ENCODE measurements around the gene C2orf74. TPM values are rescaled to one million over a fixed set of nuclear protein-coding genes. Genes with fewer than 3 reads are reported as not detected.

C2orf74 gene
- total RNA-seq, 4 donors from 2014 or later = 27.1 to 40.3 (median 32.9) TPM

GRCh38 chr2:61181382-61182058, 19.5 kb downstream of the C2orf74 start:
- no peak for TF ChIP-seq CTCF (IDR thresholded peaks at IDR 0.05; ENCODE audit: low read depth)

- TF ChIP-seq CTCF (IDR thresholded peaks at IDR 0.05; ENCODE audit: low read depth) = no peak
These were observed 20.0 kb downstream of the C2orf74 start for GRCh38 chr2:61182059-61182383.

GRCh38 chr2:61183795-61184194, 21.8 kb downstream of the C2orf74 start:
- TF ChIP-seq CTCF (IDR thresholded peaks at IDR 0.05; ENCODE audit: low read depth) = no peak

GRCh38 chr2:61184263-61184662, 22.3 kb downstream of the C2orf74 start:
- TF ChIP-seq CTCF (IDR thresholded peaks at IDR 0.05; ENCODE audit: low read depth) = no peak

GRCh38 chr2:61185231-61185728, 23.3 kb downstream of the C2orf74 start:
- TF ChIP-seq CTCF (IDR thresholded peaks at IDR 0.05; ENCODE audit: low read depth) = no peak

GRCh38 chr2:61187085-61187484, 25.1 kb downstream of the C2orf74 start:
- TF ChIP-seq CTCF (IDR thresholded peaks at IDR 0.05; ENCODE audit: low read depth) = no peak

- no peak for TF ChIP-seq CTCF (IDR thresholded peaks at IDR 0.05; ENCODE audit: low read depth)
These were observed 31.9 kb downstream of the C2orf74 start for GRCh38 chr2:61193670-61194561.
